HL-60 (cell line): ENCODE data around the gene F5.

ENCODE experiments used
- DNase-seq, 2 experiments: peaks; one replicate each; pipeline ENCODE4 v3.0.0-alpha.2; 2010 to 2020; ENCODE audit warnings: low read depth in 1 of 2, low spot score in 1 of 2
- H3K27ac ChIP-seq: fragments of 250-450 bp; sonication (Bioruptor Pico); replicated peaks from 2 replicates; pipeline ENCODE4 v1.5.1; 2020; ENCODE audit warnings: mild to moderate bottlenecking, moderate library complexity
- H3K27me3 ChIP-seq: fragments of 250-450 bp; sonication (Bioruptor Pico); 2 replicates; pipeline ENCODE4 v1.5.1; 2021; ENCODE audit warnings: mild to moderate bottlenecking, moderate library complexity; ENCODE audit not compliant: insufficient read depth, poor library complexity, severe bottlenecking
- H3K4me3 ChIP-seq: replicated peaks from 2 replicates; pipeline ENCODE4 v1.5.1; 2011; ENCODE audit warnings: mild to moderate bottlenecking, control low read depth, low read length; ENCODE audit not compliant: insufficient read depth
- CTCF ChIP-seq: IDR thresholded peaks from one replicate; pipeline ENCODE4 v1.5.1; 2011; ENCODE audit warnings: low read length, control low read depth, inconsistent platforms; ENCODE audit not compliant: insufficient read depth
- GABPA ChIP-seq: IDR thresholded peaks from 2 replicates; pipeline ENCODE4 v1.6.1; 2012; ENCODE audit warnings: low read depth
- POLR2AphosphoS5 ChIP-seq: IDR thresholded peaks from 2 replicates; pipeline ENCODE4 v1.6.1; 2012; ENCODE audit warnings: low read depth
- REST ChIP-seq: IDR thresholded peaks from 2 replicates; pipeline ENCODE4 v1.6.1; 2012; ENCODE audit warnings: low read depth; ENCODE audit not compliant: insufficient replicate concordance
- SPI1 ChIP-seq: IDR thresholded peaks from 2 replicates; pipeline ENCODE4 v1.6.1; 2012; ENCODE audit warnings: low read depth, mild to moderate bottlenecking, borderline replicate concordance

Gene F5

GRCh38 chr1:169494343-169494742, 91.9 kb downstream of the F5 start:
- Histone ChIP-seq H3K27me3 (no peaks in the 10 kb centered on the region), H3K27ac (no peak overlapping the region), H3K4me3 (no peak overlapping the region)
- no peak for DNase-seq
- TF ChIP-seq POLR2AphosphoS5 (no peak), REST (no peak), CTCF (no peak)

GRCh38 chr1:169493251-169493650, 93.0 kb downstream of the F5 start:
- H3K4me3 ChIP-seq: no peak overlapping the region
- TF ChIP-seq GABPA: no peak

GRCh38 chr1:169491845-169492281, 94.4 kb downstream of the F5 start:
- no peaks in the 10 kb centered on the region for H3K27me3 ChIP-seq
- no peak overlapping the region for H3K4me3 ChIP-seq
- no peak overlapping the region for H3K27ac ChIP-seq
- no peak for DNase-seq
- no peak for TF ChIP-seq REST
- no peak for TF ChIP-seq POLR2AphosphoS5
- no peak for TF ChIP-seq CTCF
- TF ChIP-seq SPI1: no peak
- no peak for TF ChIP-seq GABPA

More at GRCh38 chr1:169493251-169493650, 93.0 kb downstream of the F5 start:
- Histone ChIP-seq H3K27ac (no peak overlapping the region), H3K27me3 (no peaks in the 10 kb centered on the region)
- no peak for DNase-seq

GRCh38 chr1:169488157-169488556, 98.1 kb downstream of the F5 start:
- TF ChIP-seq SPI1: peak; percentile 57; the same call in 1 of the 2 replicates
- no peak for TF ChIP-seq POLR2AphosphoS5
- Histone ChIP-seq H3K4me3 (no peak overlapping the region), H3K27me3 (no peaks in the 10 kb centered on the region), H3K27ac (no peak overlapping the region)
- DNase-seq: no peak

- Histone ChIP-seq H3K27me3 (no peaks in the 10 kb centered on the region), H3K27ac (no peak overlapping the region), H3K4me3 (no peak overlapping the region)
- no peak for DNase-seq
- no peak for TF ChIP-seq SPI1
- TF ChIP-seq CTCF: no peak
- no peak for TF ChIP-seq POLR2AphosphoS5
- TF ChIP-seq GABPA: no peak
- no peak for TF ChIP-seq REST
Measured at GRCh38 chr1:169487561-169487960, 98.7 kb downstream of the F5 start.
